Heart right ventricle (tissue), 16 donors: ENCODE results near the gene GPHN. TPM values are rescaled to one million over a fixed set of nuclear protein-coding genes. Genes with fewer than 3 reads are reported as not detected.

ENCODE experiments used
- ATAC-seq, 8 donors: fragments of 200-7000 bp; cut with Tn5 transposase; one replicate each; pipeline ENCODE4 v1.9.1; 2020; ENCODE audit warnings: mild to moderate bottlenecking in 8 of 8, moderate library complexity in 8 of 8, moderate number of reproducible peaks in 1 of 8
- DNase-seq, 2 donors: peaks; one replicate each; pipeline ENCODE4 v3.0.0-alpha.2; 2020
- H3K27ac ChIP-seq, 10 donors: fragments of 200-600 bp; sonication (generic) in 2 of 10; one replicate each; pipeline versions ENCODE4 v1.5.0 to v1.8.0; 2020 to 2022; ENCODE audit warnings: mild to moderate bottlenecking in 3 of 10
- H3K27me3 ChIP-seq, 7 donors: fragments of 200-600 bp; one replicate each; pipeline ENCODE4 v1.8.0; 2021 to 2022; ENCODE audit warnings: mild to moderate bottlenecking in 2 of 7
- H3K36me3 ChIP-seq, 9 donors: fragments of 200-600 bp; sonication (generic) in 1 of 9; one replicate each; pipeline versions ENCODE4 v1.5.0 to v1.8.0; 2020 to 2022; ENCODE audit warnings: mild to moderate bottlenecking in 2 of 9
- H3K4me1 ChIP-seq, 9 donors: fragments of 200-600 bp; sonication (generic) in 1 of 9; one replicate each; pipeline versions ENCODE4 v1.5.0 to v1.8.0; 2020 to 2022; ENCODE audit warnings: mild to moderate bottlenecking in 4 of 9
- H3K4me3 ChIP-seq, 10 donors: fragments of 200-600 bp; sonication (generic) in 2 of 10; one replicate each; pipeline versions ENCODE4 v1.5.0 to v1.8.0; 2020 to 2022; ENCODE audit warnings: mild to moderate bottlenecking in 7 of 10, moderate library complexity in 2 of 10
- H3K9me3 ChIP-seq, 11 donors: fragments of 200-600 bp in 10 of 11; sonication (generic) in 2 of 11; one replicate each; pipeline versions ENCODE4 v1.5.0 to v1.8.0; 2013 to 2022; ENCODE audit warnings: mild to moderate bottlenecking in 2 of 11, control low read depth in 1 of 11, moderate library complexity in 1 of 11
- CTCF ChIP-seq, 9 donors: fragments of 200-600 bp; sonication (generic) in 2 of 9; IDR thresholded peaks; one replicate each; pipeline versions ENCODE4 v1.5.0 to v1.8.0; 2021 to 2022; ENCODE audit warnings: antibody characterized with exemption in 9 of 9, mild to moderate bottlenecking in 5 of 9, moderate library complexity in 1 of 9
- WGBS, 2 donors: extraction: QIAGEN DNeasy Blood & Tissue Kit; methylation state at CpG; one replicate each; pipeline ENCODE4 v1.1.7; 2013; ENCODE audit warnings: inconsistent platforms in 1 of 2; 5-methylcytosine and 5-hydroxymethylcytosine counted together
- intact Hi-C, 10 donors: fragments of 100-400 bp; cut with DNase I; formaldehyde crosslinking; loops; one replicate each; pipeline versions ENCODE4 v1.11.1 to v1.14.2; 2022
- polyA plus RNA-seq, 2 donors: library from polyadenylated mRNA; stranded (reverse); fragments of 200-250 nt; gene quantifications; one replicate each; pipeline ENCODE4 v1.2.3, GENCODE V29; 2013
- total RNA-seq, 10 donors: library from RNA; stranded (reverse); fragmentation: NEBNext Ultra II Directional in 3 of 10; extraction: Animal tissue kit (Norgen Biotek cat#: 25700) in 3 of 10; gene quantifications; one replicate each; pipeline versions ENCODE4 v1.2.1 to v1.2.4, GENCODE V29; 2021 to 2023
- donor health status: Arrhythmogenic right ventricular cardiomyopathy.
- donor health status: ischemic (EF 13 %, LVEDD 7.1; RV severe dilation, severe dysfunction).
- donor health status: healthy with polysubstance abuse.
- donor health status: DM: no; HTN: yes; CAD: no.
- donor health status: DM: no; HTN: no; CAD: no.
- donor health status: ischemic (EF 25% LVEDD 6.9; RV normal size, moderate dysfunction).
- donor health status: ischemic (EF 25% LVEDD 5.7; RV mildly dilated, moderate dysfunction).
- donor health status: healthy.
- donor health status: DM: yes; HTN: yes; CAD: no.
- donor health status: Ischemic cardiomyopathy.
- donor health status: ischemic (EF 35%, LVEDD 5.7; RV mildly dilated, moderate dysfunction).
- donor health status: nonischemic (EF 11% LVEDD 7.7; RV severe dilation, severe dysfunction).
- donor health status: DM: yes; HTN: yes; CAD: no.
- donor health status: PGD.
- donor health status: ischemic (EF 29% LVEDD 5.4; RV normal size, mild dysfunction).
- donor health status: nonischemic (EF 23%, LVEDD 6.1; RV moderate dilation, normal function).

The GPHN gene
- total and polyA plus RNA-seq, 12 donors, result 12.2 to 48.0 (median 32.2) TPM

DNA sequence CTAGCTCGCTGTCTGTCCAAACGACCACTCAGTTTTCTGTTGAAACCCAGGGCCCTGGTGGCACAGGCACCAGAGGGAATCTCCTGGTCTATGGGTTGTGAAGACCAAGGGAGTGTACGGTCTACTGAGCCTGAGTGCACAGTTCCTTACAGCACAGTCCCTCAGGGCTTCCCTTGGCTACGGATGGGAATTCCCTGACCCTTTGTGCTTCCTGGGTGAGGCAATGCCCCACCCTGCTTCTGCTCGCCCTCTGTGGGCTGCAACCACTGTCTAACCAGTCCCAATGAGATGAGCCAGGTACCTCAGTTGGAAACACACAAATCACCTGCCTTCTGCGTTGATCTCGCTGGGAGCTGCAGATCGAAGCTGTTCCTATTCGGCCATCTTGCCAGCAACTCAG lies 22.6 kb downstream of the GPHN start:
- H3K4me3 ChIP-seq, result no peak overlapping the region
- H3K27ac ChIP-seq, result no peak overlapping the region
- intact Hi-C loops, result no loop called here
- no peaks in the 10 kb centered on the region for H3K36me3 ChIP-seq
- peaks cover 0 to 5% (median 0%) of the 10 kb centered on the region in 9 donors for H3K4me1 ChIP-seq
- 91 to 92% methylated on average over 9 of the region's 9 CpGs for whole genome bisulfite sequencing, 2 donors
- ATAC-seq, result no peak
- no peaks in the 10 kb centered on the region for H3K27me3 ChIP-seq
- DNase-seq, result no peak
- H3K9me3 ChIP-seq, result peaks cover 0 to 4% (median 0%) of the 10 kb centered on the region in 11 donors
- no peak for TF ChIP-seq CTCF (IDR thresholded peaks at IDR 0.05)

- Histone ChIP-seq H3K4me3 (no peak overlapping the region), H3K9me3 (no peaks in the 10 kb centered on the region), H3K36me3 (no peaks in the 10 kb centered on the region), H3K4me1 (peaks cover 0 to 32% (median 7%) of the 10 kb centered on the region in 9 donors), H3K27me3 (no peaks in the 10 kb centered on the region), H3K27ac (no peak overlapping the region)
- intact Hi-C loops, result loop anchor here in 1 of 10 donors (2.0 kb wide), 1 partner anchor 16 kb away; no protein-coding TSS in a partner anchor
- ATAC-seq (no peak), DNase-seq (no peak)
- WGBS, 2 donors, result 64 to 74% methylated on average over 3 of the region's 3 CpGs
- no peak for TF ChIP-seq CTCF (IDR thresholded peaks at IDR 0.05)
Observed at GRCh38 chr14:66539034-66539433, 31.1 kb downstream of the GPHN start.

DNA sequence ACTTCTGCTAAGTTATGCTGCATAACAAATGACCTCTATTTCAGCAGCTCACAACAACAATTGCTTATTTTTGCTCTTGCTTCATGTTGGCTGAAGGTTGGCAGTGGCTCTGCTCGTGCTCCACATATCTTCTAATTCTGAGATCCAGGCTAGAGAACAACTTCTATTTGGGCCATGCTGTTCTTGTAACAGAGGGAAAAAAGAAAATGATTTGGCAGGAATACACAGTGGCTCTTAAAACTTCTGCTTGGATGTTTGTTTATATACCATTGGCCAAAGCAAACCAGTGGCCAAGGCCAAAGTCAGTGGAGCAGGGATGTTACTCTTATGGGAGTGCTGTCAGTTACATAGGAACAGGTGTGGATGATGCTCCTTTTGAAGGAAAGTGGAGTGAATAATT lies 32.1 kb downstream of the GPHN start:
- DNase-seq (no peak), ATAC-seq (peak in 7 of 8 donors; percentile 29 to 93 (median 50))
- intact Hi-C loops, result loop anchor here in 1 of 10 donors (5.0 kb wide), 1 partner anchor 33 kb away; the partner anchor contains the start of gene GPHN
- H3K36me3 ChIP-seq, result no peaks in the 10 kb centered on the region
- H3K27ac ChIP-seq, result peak overlapping the region in 1 of 10 donors; percentile 6
- H3K9me3 ChIP-seq, result no peaks in the 10 kb centered on the region
- WGBS, 2 donors, result 36 to 41% methylated on average over 1 of the region's 1 CpG
- H3K4me1 ChIP-seq, result peaks cover 0 to 35% (median 11%) of the 10 kb centered on the region in 9 donors
- no peak for TF ChIP-seq CTCF (IDR thresholded peaks at IDR 0.05)
- H3K27me3 ChIP-seq, result no peaks in the 10 kb centered on the region
- no peak overlapping the region for H3K4me3 ChIP-seq

DNA sequence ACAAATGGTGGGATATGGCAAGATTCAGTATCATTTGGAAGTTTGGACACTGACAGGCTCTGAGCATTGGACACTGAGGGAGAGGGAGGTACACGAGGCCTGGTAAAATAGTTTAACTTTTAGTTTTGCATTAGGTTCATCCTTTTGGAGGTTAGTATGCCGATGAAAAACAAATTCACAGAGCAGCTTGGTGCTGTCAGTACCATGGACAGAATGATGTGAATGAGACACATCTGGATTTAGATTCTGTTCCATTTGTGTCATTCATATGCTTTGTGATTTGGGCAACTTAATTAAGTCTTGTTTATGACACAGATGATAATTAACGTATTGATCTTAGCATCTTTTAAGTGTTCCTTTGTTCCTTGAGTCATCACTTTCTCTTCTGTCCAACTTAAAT lies 33.7 kb downstream of the GPHN start:
- intact Hi-C loops, result loop anchor here in 1 of 10 donors (5.0 kb wide), 1 partner anchor 34 kb away; the partner anchor contains the start of gene GPHN
- DNase-seq (no peak), ATAC-seq (no peak)
- 81 to 89% methylated on average over 3 of the region's 3 CpGs for WGBS, 2 donors
- TF ChIP-seq CTCF (IDR thresholded peaks at IDR 0.05), result no peak
- Histone ChIP-seq H3K27me3 (no peaks in the 10 kb centered on the region), H3K4me1 (peaks cover 0 to 35% (median 11%) of the 10 kb centered on the region in 9 donors), H3K27ac (no peak overlapping the region), H3K4me3 (no peak overlapping the region), H3K36me3 (no peaks in the 10 kb centered on the region), H3K9me3 (no peaks in the 10 kb centered on the region)
